C1 segment of cervical spinal cord (tissue), 14 donors: ENCODE measurements around the gene EFCAB8.

Source experiments
- DNase-seq, 14 donors: peaks; one replicate each; lab custom pipeline; 2025; lab: John Stamatoyannopoulos, UW

Gene EFCAB8

GRCh38 chr20:33007376-33008335 is 148.9 kb downstream of the EFCAB8 start, which contains the start of gene BPIFB2:
BPIFB2 (plus strand) TSS chr20:33007704; CDS start chr20:33008575, 871 bp downstream.
- no peak for DNase-seq

DNA sequence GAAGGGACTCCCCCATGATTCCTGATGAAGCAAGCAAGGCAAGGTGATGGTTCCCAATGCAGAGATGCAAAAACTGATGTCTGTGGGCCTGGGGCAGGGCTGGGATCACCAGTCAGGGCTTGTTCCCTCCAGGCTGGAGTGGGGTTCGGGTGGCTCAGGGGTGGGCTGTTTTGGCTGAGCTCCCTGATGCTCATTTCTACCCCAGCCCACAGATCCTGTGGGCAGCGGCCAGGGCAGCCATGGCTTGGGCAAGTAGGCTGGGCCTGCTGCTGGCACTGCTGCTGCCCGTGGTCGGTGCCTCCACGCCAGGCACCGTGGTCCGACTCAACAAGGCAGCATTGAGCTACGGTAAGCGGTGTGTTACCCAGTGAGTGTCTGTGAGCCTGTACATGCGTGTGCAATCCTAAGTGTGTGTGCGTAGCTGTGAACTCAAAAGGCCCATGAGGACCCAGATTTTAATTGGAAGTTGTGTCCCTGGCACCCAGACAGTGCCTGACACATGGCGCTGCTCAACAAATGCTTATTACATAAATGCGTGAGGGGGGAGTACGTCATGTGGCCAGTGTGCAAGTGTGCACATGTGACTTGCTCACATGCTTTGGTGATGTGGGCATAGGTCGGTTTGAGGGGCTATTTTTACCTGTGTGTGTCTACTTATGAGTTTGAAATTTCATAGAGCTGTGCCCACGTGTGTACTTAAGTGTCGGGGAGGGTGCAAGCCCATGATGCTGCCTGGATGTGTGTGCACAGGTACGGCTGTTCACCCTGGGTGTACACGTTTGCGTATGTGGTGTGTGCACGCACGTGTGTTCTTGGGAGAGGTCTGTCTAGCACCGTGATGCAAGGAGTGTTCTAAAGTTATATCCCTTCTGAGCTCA is 149.9 kb downstream of the EFCAB8 start:
- DNase-seq, result no peak

GRCh38 chr20:33009214-33010132 is 150.8 kb downstream of the EFCAB8 start:
- no peak for DNase-seq

- no peak for DNase-seq
Measured at GRCh38 chr20:33010133-33010504, 151.4 kb downstream of the EFCAB8 start.

DNA sequence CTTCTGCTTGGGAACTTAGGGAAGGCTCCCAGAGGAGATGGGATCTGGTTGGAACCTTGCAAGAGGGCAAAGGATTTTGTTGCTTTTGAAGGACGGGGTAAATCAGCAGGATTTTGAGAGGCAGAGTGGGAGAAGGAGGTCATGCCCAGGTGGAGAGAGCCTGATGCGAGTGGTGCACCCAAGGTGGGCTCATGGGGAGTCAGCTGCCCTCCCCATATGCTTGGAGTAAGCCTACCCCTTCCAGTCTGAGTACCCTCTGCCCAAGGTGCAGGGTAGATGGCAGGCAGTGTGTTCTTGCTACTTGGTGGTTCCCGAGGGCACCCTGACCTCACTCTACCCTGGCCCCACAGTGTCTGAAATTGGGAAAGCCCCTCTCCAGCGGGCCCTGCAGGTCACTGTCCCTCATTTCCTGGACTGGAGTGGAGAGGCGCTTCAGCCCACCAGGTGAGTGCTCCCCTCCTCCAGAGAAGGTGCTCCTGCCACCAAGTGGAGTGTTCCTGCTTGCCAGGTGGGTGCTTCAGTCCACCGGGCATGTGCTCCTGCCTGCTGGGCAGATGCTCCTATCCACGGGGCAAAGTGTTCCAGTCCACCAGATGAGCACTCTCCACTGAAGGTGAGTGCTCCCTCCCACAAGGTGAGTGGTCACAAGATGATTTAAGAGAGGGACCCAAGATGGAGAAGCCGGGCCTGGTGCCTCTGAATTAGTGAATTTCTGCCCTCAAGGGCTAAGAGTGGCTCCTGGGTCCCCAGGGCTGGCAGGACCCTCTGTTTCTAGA is 152.1 kb downstream of the EFCAB8 start:
- DNase-seq, result no peak
